ENCODE data around the gene DUSP2.
A peak's percentile ranks its signal among the peaks of the same experiment; 100 is the strongest.

Gene DUSP2

DNA sequence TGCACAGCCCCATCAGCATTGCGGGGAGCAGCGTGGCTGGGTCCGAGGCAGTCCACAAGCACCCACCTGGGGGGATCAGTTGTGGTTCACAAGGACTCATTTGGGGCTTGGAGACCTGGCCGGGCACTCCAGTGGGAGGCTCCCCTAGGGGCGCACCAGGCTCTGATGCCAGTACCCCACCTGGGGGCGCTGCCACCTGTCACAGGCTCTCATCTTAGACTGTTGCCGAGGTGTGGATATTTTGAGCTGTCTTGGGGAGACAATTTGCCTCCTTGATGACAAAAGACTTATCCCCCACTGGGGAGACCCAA, 31.9 kb downstream of the DUSP2 start:
- no peak for DNase-seq

DNA sequence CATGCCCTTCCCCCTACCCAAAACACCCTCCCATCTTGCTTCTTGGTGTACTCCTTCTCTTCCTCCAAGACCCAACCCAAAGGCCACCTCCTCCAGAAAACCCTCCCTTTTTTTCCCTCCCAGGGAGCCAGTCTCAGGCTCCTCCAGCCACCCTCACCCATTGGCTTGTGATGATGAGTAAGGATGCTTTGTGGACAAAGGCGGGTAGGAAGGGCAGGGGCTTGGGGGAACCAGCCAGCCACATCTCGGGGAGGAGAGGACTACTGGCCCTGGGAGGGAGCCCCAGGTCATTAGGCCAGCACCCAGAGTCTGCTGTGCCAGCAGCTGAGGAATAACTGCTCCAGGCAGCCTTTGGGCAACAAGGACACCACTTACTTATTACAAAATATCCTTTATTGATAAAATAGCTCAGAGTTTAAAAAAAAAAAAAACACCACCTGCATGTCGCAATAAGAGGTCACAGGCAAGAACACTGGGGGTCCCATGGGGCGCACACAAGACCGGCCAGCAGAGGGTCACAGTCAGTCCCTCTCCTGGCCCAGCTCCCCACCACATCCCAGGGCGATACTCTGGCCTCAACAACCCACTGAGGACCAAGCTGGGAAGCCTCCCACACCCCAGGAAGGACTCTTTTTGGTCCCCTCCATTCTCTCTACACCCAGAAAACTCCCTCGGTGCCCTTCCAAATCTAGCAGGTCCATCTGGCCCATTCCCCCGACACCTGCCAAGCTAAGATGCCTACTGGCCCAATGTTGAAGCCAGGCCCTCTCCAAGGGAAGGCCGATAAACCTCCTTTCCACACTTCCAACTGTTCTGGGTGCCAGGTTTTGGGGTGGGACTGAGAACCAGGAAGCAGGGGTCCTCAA, 32.5 kb downstream of the DUSP2 start:
- no peak for DNase-seq

DNA sequence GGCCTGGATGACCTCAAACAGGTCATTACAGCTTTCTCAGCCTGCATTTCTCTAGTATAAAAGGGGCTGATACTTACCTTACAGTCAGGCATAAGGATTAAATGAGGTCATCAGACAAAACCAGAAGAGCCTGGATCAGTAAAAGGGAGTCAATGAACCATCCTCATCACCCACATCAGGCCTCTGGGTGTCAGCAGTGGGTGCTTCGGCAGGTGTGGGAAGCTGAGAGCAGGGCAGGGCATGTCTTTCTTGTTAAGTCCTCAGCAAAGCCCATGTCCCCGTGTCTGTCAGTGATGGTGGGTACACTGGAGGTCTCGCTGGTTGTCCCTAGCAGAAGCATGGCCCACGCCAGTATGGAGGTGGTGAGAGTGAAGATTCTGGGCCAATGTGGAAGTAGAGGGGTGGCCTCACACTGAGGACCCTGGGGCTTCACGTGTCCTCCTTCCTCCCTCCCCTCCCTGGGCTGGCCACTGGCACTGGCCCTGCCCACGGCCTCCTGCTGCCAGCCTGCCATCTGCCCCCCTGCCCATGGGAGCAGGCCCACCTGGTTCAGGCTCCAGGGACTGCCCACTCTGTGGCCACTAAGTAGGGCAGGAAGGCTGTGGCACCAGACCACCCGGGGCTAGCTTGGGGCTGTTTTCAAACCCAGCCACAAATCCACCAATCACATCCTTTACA, 33.3 kb downstream of the DUSP2 start:
- DNase-seq: no peak

DNA sequence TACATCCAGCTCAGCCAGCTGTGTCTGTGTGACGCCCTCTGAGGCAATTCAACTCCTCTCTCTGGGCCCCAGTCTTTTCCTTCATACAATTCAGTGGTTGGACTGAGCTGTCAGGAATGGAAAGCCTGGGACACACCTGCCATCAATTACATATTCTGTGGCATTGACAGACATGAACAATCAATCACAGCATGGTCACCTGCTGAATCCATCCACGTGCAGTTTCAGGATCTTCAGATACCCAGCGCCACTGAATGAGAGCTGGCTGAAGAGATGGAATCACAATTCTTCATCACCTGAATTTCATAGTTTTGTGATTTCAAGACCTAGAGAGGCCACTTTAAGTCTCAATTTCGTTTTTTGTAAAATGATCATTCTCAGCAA, 34.0 kb downstream of the DUSP2 start:
- DNase-seq: no peak

DNA sequence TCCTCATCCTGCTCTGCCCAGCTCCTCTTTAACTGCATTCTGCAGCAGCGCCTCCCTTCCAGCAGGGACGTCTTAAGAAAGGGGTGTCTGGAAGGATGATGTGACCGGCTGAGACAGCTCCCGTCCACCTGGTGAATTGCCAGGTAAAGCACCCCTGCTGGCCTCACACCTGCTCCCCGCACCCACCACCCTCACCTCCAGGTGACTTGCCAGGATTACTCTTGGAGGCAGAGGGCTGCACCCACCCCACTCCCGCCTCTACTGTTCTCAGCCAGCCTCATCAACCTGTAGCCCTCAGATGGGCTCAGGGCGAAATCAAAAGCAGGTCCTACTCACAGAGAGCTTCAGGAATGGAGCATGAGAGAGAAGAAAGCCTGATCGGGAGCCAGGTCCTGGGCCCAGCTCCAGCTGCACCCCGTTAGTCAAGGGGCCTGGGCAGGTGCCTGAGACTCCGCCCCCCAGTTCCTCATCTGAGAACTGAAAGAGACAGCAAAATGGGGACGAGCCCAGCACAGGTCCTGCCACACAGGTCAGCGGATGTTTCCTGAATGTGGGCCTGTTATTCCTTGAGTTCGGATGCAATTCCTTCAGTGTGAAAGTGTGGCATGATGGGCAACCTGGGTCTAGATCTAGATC, 34.5 kb downstream of the DUSP2 start:
- no peak for DNase-seq

DNA sequence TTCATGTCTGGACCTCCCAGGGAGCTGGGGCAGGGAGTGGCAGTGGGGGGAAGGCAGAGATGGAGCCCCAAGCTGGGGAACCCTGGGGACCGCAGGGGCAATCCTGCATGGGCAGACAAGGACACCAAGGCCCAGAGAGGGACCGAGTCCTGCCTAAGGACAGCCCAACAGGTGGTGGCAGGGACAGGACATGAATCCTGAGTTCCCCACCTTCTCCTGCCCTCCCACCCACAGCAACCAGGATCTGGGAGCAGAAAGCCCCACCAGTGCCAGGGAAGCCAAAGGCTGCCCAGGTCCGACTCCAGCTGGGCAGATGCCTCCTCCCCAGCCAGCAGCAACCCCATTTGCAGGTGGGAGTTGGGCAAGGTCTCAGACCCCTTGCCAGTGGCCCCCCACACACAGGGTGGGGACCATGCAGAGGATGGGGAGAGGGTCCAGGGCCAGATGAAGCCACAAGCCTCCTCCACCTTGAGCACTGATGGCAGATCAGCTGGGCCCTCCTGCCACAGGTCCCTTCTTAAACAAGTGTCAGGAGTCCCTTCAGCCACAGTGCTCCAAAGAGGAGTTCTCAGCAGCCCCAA, 35.2 kb downstream of the DUSP2 start:
- no peak for DNase-seq

DNA sequence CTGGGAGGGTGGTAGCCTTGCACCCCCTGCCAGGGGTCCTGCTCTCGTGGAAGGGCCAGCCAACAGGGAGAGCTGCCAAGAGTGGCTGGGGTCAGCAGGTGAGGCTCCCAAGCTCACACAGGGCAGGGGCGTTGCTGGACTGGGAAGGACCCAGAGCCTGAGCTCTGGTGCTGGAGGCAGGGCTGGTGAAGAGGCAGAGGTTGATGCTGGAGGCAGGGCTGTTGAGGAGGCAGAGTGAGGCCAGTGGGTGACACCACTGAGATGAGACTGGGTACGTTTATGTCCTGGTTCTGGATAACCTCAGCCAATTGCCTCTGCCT, 35.9 kb downstream of the DUSP2 start:
- no peak for DNase-seq

DNA sequence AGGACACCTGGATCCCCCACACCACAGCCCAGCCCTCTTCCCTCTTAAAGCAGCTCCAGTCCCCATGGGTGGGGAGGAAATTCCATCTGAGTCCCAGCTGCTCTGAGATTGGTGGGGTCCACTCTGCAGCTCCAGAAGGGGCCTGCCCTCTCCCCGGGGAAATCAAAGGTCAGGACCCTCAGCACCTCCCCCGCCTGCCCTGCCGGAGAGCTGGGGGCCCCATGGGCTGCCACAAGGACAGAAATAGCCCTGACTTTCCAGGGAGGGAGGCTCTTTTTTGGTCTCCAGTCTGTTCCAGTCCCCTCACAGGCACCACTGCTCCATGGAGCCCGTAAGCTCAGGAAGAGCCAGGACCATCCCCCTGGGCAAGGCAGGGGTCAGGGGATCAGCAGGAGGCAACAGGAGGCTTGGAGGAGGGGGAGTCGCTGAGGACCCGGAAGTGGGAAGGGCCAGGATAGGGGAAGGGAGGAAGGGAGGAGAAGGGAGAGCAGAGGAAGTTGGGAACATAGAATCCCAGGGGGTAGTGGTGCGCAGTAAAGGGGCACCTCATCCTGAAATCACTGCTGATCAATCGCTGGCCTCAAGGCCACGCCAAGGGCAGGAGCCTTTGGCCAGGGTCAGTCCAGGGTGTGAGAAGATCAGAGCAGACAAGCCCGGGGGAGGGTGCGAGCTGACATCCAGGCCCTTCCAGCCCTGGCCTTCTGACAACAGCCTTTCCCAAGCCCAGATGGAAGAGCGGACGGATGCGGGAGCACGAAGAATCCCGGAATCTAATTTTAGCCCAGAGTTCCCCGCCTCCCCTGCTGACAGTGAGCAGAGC, 36.5 kb downstream of the DUSP2 start:
- DNase-seq: peak; percentile 32

DNA sequence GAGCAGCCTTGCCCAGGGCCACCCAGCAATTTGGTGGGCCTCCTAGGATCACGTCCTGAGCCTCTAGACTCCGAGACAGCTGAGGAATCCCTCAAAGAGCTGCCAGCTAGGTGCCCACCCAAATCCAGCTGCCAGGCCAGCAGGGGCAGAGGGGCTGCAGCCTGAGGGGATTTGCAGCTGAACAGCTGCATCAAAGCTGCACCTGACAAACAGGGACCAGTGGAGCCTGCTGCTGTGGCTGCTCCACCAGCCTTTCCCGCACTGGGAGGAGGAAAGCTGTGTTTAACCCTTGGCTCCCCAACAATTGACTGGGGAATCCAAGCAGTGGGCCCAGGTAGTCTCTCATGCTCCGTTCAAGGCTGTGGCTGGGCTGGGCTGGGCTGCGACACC, 37.1 kb downstream of the DUSP2 start:
- DNase-seq: no peak

DNA sequence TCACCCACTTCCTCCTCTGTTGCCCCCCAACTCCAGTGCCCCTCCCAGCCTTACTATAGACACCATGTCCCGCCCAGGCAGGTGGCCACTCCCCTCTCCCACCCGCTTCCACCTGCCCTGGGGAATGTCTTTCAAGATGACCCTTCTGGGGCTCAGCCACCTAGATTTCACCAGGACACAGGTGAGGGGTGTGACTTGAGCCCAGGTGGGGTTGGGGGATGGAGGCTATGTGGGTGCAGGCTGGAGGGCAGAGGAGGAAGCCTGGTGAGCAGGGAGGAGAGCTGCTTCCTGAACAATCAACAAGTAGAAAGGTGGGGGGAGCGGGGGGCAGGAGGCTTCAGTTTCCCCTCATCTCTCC, 37.6 kb downstream of the DUSP2 start:
- no peak for DNase-seq

DNA sequence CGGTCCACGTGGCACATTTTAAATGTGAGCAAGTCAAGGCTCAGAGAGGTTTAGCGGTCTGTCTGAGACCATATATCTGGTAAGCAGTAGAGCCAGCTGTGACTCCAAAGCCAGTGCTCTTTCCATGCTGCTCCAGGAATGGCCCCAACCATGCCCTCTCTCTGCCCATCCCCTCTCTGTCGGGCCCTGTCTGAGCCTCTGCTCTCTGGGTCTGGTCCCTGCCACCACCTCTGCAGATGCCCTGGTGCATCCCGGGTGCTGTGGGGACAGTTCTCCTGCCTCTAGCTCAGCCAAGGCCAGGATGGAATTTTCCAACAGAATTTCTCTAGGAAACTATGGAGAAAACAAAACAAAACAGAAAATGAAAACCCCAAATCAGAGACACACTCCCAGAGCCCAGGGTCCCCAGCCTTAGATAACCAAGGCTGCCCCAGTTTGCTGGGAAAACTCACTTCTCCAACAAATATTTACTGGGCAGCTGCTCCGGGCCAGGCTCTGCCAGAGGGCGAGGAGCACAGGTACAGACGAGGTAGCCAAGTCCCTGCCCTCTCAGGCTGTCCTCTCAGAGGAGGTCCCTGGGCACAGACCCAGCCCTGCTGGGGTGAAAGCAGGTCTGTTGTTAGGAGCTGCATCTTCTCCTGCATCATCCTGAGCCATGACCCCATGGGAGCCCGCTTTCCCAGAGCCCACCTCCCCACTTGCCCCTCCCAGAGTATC, 38.1 kb downstream of the DUSP2 start:
- DNase-seq: no peak

DNA sequence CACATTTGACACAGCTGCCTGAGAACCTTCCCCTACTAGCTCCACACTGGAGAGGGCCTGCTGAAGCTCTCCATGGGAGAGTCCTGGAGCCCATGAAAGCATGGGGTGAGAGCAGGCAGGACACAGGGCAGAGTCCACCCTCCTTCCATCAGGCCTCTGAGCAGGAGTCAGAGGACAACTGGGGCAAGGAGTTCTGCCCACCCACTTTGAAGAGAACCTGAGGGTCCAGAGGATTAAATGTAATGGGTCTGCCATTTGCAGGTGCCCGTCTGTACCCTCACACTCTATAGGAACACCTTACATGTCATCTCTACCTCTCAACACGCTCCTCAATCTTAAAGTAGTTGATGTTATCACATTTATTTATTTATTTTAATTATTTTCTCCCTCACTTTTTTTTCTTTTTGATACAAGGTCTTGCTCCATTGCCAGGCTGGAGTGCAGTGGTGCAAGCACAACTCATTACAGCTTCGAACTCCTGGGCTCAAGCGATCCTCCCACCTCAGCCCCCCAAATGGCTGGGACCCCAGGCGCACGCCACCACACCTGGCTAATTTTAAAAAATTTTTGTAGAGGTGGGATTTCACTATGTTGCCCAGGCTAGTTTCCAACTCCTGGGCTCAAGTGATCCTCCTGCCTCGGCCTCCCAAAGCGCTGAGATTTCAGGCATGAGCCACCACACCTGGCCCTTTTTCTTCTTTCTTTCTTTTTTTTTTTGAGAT, 39.1 kb downstream of the DUSP2 start:
- no peak for DNase-seq

DNA sequence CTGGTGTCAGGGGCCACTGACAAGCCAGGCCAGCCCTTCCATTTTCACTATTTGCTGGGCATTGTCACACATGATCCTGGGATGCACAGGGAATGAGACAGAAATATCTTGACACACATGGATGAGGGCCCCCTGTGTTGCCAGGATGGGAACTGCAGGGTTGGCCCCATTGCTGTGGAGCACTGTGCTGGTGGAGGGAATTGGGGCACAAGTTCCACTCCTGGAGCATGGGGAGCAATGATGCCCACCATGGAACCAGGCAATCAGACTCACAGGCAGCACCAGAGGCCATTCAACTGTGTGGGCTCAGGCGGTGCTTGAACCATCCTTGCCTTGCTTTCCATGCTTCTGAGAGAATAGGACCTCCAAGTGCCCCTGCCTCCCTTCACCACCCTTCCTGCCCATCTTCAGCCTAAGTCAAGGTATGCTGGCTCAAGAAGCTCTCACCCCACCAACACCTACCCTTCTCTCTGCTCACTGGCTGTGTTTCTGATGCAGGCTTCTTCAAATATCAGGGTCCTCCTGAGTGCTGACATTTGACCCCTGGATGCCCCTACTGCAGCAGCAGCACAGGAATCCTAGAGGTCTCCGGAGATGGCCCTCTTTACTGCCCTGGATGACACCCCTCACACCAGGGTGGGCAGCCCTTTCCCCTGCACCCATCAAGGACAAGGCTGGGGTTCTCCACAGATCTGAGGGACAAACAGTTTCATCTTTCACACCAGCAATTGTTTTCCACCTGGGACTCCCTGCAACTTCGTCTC, 39.9 kb downstream of the DUSP2 start:
- DNase-seq: no peak

DNA sequence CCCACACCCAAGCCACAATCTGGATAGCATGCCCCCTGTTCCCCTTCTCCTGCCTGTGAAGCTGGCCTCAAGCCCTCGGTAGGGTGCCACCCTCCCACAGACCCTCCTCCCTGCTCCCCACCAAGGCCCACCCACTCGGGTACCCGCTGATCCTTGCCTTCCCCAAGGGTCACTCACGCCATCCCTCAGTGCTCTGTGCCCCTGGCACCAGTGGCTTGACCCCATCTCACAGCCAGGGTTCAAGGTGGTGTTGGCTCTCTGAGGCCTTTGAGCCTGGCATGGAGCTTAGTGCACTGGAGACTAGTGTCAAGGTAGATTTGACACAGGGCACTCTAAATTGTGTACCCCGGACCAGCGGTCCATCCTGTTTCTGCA, 40.8 kb downstream of the DUSP2 start:
- no peak for DNase-seq

DNA sequence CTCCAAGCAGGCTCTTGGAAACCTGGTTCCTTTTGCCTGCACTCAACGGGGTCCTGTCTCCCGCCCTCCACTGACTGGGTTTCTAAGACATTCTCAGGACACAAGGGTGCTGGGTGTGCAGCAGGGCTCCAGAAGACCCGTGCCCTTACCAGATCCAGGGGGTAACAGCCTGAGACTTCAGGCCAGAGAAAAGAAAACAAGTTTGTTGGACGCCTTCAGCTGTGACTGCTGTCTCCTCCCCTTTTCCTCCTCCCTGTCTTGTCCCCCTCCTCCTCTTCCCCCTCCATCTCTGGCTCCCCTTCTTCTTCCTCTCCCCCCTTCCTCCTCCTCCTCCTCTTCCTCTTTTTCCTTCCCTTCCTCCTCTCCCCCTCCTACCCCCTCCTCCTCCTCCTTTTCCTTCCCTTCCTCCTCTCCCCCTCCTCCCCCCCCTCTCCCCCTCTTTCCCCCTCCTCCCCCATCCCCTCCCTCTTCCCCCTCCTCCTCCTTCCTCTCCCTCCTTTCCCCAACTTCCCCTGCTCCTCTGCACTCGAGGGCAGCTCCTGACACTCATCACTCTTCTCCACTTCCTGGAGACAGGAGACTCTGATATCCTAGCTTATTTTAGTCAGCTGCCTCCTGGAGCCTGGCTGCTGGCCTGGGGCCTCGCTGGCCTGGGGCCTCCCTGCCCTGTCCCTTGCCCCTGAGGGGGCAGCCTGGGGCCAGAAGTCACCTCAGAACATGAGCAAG, 41.3 kb downstream of the DUSP2 start:
- no peak for DNase-seq

DNA sequence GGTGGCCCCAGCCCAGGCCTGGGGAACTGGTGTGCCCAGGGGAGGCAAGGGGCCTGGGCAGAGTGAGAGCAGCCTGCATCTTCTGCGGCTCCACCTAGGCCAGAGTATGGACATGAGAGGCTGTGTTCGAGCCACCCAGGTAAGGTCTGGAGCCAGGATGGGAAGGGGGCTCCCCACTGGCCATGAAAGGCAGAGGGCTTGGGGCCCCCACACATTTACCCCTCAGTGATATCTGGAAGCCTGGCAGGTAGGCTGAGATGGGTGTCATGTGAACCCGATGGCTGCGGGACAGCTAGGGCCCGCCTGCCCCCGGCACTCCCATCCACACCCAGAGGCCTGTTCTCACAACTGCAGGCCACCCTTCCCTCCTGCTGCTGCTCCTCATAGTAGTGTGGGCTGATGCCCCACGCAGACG, 42.0 kb downstream of the DUSP2 start:
- DNase-seq: no peak

DNA sequence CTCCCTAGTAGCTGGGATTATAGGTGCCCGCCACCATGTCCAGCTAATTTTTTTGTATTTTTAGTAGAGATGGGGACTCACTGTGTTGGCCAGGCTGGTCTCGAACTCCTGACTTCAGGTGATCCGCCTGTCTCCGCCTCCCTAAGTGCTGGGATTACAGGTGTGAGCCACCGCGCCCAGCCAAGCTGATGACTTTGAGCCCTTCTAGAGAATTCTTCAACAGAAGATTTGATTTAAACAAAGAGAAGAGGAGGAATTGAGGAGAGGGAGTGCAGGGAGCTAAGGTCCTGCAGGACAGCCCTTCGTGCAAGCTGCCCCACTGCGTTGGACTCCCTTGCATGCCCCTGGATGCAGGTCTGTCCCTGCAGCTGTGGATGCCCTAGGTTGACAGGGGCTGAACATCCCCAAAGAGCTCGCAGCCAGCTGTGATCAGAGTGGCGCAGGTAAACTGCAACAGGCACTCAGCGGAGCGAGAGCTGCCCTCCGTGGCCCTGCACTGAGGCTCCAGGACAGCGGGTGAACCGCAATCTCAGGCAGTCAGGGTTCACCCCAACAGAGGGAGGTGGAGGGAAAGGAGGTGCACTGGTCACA, 42.5 kb downstream of the DUSP2 start:
- DNase-seq: no peak

DNA sequence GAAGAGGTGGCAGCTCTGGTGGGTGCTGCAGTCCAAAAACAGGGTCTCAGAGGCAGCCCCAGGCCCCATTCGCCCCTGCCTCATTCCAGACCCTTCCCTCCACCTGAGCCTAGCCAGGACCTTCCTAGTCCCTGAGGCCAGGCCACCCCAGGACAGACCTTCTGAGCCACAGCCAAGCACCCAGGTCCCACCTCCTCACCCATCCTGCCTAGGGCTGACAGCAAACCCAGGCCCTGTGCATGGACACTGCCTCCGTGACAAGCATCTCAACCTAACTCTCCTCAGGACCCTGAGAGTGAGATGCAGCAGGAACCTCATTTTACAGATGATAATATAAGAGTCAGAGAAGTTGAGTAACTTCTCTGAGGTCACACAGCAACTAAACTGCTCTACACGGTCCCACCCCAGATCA, 44.3 kb downstream of the DUSP2 start:
- no peak for DNase-seq

DNA sequence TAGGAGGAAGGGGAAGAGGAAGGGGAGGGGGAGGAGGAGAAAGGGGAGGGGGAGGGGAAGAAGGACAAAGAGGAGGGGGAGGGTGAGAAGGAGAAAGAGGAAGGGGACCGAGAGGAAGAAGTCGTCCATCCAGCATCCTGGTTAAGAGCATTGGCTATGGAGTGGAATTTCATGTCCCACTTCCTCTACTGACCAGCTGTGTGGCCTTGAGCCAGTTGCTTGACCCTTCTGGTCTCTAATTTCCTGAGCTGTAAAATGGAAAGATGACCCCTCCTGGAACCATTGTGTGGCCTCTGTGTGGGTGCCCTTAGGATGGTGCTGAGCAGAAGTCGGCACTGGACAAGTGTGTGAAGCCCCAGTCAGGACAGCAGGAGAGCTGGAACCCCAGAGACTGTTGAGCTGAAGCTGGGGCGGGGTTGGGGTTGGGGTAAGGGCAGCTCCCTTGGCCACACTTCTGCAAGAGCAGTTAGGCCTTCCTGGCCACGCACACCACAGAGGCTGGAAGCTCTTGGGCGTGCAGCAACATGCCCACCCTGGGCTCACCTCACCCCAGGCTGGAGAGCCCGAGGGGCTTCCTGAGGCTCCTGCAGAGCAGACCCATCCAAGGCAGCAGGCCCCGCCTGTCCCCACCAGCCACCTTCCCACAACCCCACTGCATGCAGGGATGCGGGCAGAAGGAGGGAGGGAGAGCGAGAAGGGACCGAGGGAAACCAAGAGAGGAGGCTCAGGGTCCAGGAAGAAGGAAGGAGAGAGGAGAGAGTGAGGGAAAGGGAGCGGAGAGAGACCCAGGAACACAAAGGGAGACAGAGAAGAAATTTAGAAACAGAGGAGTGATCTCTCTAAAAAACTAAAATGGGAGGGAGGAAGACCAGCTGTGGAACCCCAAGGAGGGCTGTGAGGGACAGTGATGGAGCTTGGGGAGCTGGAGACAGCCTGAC, 45.1 kb downstream of the DUSP2 start:
- DNase-seq: no peak

Data from fibroblast of skin of right quadriceps (primary cell).